ENCODE results near the gene TMEM14A. TPM values are rescaled to one million over a fixed set of nuclear protein-coding genes. Genes with fewer than 3 reads are reported as not detected.

TMEM14A gene
- total RNA-seq, 1 donor from 2014 or later: 37.3 TPM

GRCh38 chr6:52641388-52641787, 29.5 kb upstream of the TMEM14A start:
- Mint-ChIP-seq H3K4me1 (ENCODE audit: unreplicated experiment) (peaks cover 22% of the 10 kb centered on the region), H3K27ac (no peak overlapping the region), H3K4me3 (no peak overlapping the region), H3K36me3 (no peaks in the 10 kb centered on the region), H3K9me3 (peaks cover 6% of the 10 kb centered on the region), H3K27me3 (peaks cover 24% of the 10 kb centered on the region)
- TF ChIP-seq CTCF (conservative IDR thresholded peaks at IDR 0.05): no peak
- DNase-seq (ENCODE audit: extremely low spot score, unreplicated experiment): no peak

DNA sequence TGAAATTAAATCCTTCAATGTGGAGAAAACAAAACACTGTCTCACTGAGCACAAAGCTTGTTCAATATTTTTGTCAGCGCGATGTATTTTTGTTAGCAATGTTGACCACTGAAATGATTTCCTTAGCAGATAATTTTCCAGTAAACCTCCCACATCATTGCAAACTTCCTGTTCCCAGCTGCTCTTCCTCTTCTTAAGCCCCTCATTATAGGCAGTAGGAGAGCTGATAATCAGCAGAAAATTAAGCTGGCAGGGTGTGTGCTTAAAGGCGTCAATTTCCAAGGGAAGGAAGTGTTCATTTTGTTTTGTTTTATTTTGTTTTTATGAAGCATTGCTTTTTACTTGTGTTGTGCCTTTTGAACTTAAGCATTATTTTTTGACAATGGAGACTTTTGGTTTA, 29.1 kb upstream of the TMEM14A start:
- no peak overlapping the region for H3K4me3 Mint-ChIP-seq
- peaks cover 24% of the 10 kb centered on the region for H3K27me3 Mint-ChIP-seq
- H3K27ac Mint-ChIP-seq: no peak overlapping the region
- peaks cover 22% of the 10 kb centered on the region for H3K4me1 Mint-ChIP-seq (ENCODE audit: unreplicated experiment)
- TF ChIP-seq CTCF (conservative IDR thresholded peaks at IDR 0.05): no peak
- no peaks in the 10 kb centered on the region for H3K36me3 Mint-ChIP-seq
- peaks cover 6% of the 10 kb centered on the region for H3K9me3 Mint-ChIP-seq
- no peak for DNase-seq (ENCODE audit: extremely low spot score, unreplicated experiment)

DNA sequence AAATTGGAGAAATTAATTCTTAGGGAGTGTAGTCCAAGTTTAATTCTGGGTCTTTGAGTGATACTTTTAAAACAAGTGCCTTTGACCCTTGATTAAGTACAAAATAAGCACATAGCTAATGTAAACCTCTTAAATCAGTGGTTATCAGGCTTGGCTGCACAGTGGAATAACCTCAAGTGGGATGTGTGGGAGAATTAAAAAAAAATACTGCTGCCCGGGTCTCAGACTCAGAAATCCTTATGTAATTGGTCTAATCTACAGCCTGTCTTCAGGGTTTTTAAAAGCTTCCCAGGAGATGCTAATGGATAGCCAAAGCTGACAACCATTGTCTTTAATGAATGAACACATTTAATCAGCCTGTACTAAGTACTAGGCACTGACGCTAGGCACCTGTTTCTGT, 28.5 kb upstream of the TMEM14A start:
- peaks cover 6% of the 10 kb centered on the region for H3K9me3 Mint-ChIP-seq
- TF ChIP-seq CTCF (conservative IDR thresholded peaks at IDR 0.05): no peak
- H3K27ac Mint-ChIP-seq: no peak overlapping the region
- no peaks in the 10 kb centered on the region for H3K36me3 Mint-ChIP-seq
- peaks cover 22% of the 10 kb centered on the region for H3K4me1 Mint-ChIP-seq (ENCODE audit: unreplicated experiment)
- DNase-seq (ENCODE audit: extremely low spot score, unreplicated experiment): no peak
- no peak overlapping the region for H3K4me3 Mint-ChIP-seq
- peaks cover 24% of the 10 kb centered on the region for H3K27me3 Mint-ChIP-seq

DNA sequence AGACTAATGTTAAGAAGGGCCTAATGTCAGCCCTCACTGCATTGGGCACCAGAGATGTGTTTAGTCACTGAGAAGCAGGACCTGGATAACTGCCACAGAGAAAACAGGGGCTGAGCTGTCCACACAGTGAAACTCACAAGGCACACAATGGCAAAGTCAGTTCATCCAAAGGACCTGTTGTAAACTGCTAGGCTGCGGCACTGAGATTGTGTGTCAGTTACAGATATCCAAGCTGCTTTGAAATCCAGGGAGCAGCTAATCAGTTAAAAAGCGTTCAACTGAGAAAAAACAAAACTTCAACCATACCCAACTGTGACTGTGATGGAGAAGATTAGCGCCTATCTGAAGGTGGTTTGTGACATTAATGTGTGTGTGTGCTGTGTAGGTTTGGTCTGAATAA, 27.8 kb upstream of the TMEM14A start:
- Mint-ChIP-seq H3K4me3 (no peak overlapping the region), H3K4me1 (ENCODE audit: unreplicated experiment) (peaks cover 24% of the 10 kb centered on the region), H3K27me3 (peaks cover 24% of the 10 kb centered on the region), H3K27ac (no peak overlapping the region), H3K36me3 (no peaks in the 10 kb centered on the region), H3K9me3 (peaks cover 6% of the 10 kb centered on the region)
- TF ChIP-seq CTCF (conservative IDR thresholded peaks at IDR 0.05): no peak
- DNase-seq (ENCODE audit: extremely low spot score, unreplicated experiment): no peak

DNA sequence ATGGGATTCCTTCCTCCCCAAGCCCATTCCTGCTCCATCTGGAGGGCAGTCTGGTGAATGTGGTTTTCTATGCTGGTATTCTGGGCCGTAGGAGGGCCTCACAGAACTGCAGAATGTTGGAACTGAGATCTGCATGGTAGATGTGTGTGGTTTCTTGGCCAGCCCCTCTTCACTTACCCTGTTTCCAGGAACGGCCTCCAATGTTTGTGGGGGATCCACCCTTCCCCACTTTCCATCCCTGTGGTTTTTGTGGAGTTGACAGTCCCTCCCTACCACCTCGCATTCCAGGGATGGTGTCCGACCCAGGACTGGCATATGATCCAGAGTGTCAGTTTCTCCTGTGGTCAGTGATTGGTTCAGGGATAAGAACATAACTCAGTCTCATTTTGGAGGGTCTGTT, 26.7 kb upstream of the TMEM14A start:
- Mint-ChIP-seq H3K27me3 (peaks cover 24% of the 10 kb centered on the region), H3K4me3 (no peak overlapping the region), H3K4me1 (ENCODE audit: unreplicated experiment) (peaks cover 31% of the 10 kb centered on the region), H3K9me3 (peaks cover 6% of the 10 kb centered on the region), H3K27ac (no peak overlapping the region), H3K36me3 (no peaks in the 10 kb centered on the region)
- no peak for DNase-seq (ENCODE audit: extremely low spot score, unreplicated experiment)
- no peak for TF ChIP-seq CTCF (conservative IDR thresholded peaks at IDR 0.05)

DNA sequence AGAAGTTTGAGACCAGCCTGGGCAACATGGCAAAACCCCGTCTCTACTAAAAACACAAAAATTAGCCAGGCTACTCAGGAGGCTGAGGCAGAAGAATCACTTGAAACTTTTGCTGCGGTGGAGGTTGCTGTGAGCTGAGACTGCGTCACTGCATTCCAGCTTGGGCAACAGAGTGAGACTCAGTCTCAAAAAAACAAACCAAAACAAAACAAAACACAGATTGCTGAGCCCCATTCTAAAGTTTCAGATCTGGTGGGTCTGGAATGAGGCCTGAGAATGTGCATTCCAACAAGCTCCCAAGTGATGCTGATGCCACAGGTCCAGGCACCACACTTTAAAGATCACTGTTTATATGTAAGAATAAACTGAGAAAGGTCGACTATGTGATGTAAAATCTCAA, 24.9 kb upstream of the TMEM14A start:
- Mint-ChIP-seq H3K27me3 (peaks cover 14% of the 10 kb centered on the region), H3K36me3 (no peaks in the 10 kb centered on the region), H3K9me3 (peaks cover 6% of the 10 kb centered on the region), H3K27ac (no peak overlapping the region), H3K4me3 (no peak overlapping the region), H3K4me1 (ENCODE audit: unreplicated experiment) (peaks cover 25% of the 10 kb centered on the region)
- no peak for DNase-seq (ENCODE audit: extremely low spot score, unreplicated experiment)
- no peak for TF ChIP-seq CTCF (conservative IDR thresholded peaks at IDR 0.05)

All from type B pancreatic cell (in vitro differentiated cells).